Activated T-helper 1 cell treated with Interleukin-2 at 50 U/mL for 16 hours (primary cell): Measurements from ENCODE around the gene POMP.
"Not testable (repeated sequence)": the region's sequence is repeated elsewhere in the genome, so short reads cannot be mapped to it uniquely, and the experiment has no call there.

Source experiments
- DNase-seq: peaks from one replicate; pipeline ENCODE4 v3.0.0-alpha.2; 2020; ENCODE audit warnings: low read depth

The POMP gene

DNA sequence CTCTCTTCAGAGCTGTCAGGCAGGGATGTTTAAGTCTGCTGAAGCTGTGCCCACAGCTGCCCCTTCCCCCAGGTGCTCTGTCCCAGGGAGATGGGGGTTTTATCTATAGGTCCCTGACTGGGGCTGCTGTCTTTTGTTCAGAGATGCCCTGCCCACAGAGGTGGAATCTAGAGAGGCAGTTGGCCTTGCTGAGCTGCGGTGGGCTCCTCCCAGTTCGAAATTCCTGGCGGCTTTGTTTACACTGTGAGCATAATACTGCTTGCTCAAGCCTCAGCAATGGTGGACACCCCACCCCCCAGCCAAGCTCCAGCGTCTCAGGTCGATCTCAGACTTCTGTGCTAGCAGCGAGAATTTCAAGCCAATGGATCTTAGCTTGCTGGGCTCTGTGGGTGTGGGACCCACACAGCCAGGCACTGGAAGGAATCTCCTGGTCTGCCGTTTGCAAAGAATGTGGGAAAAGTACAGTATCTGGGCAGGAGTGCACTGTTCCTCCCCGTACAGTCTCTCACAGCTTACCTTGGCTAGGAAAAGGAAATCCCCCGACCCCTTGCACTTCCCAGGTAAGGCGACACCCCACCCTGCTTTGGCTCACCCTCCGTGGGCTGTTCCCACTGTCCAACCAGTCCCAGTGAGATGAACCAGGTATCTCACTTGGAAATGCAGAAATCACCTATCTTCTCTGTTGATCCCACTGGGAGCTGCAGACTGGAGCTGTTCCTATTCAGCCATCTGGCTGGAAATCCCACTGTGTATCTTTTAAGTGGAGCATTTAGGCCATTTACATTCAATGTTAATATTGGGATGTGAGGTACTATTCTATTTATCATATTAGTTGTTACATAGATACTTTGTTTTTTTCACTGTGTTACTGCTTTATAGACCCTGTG is 34.9 kb downstream of the POMP start:
- DNase-seq = not testable (repeated sequence)

DNA sequence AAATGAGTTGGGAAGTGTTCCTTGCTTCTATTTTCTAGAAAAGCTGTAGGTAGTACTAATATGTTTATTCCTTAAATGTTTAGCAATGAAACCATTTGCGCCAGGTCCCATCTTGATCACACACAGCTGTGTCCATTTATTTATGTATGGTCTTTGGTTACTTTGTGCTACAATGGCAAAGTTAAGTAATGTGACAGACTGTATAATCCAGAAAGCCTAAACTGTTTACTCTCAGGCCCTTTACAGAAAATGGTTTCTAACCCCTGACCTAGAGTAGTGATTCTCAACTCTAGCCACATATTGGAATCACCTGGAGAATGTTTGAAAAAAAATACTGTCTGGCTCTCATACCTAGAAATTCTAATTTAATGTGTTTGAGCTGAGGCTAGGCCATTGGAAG is 38.5 kb downstream of the POMP start:
- DNase-seq = no peak

DNA sequence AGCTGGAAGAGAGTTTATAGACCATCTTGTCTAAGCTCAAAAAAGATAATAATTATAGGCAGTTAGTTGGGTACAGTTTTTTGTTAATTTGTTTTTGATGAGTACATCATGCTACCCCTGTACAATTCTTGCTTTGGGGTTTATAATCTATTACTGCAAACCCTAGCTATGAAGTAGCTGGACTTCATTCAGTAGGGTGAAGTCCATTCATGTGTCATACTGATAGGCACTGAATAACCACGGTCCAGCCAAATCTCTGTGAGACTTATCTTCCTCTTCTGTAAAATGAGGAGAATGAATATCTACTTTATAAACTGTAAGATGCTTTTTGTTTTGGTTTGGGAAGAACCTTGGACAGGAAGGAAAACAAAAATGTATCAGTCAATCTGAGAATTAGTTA is 40.3 kb downstream of the POMP start:
- no peak for DNase-seq

DNA sequence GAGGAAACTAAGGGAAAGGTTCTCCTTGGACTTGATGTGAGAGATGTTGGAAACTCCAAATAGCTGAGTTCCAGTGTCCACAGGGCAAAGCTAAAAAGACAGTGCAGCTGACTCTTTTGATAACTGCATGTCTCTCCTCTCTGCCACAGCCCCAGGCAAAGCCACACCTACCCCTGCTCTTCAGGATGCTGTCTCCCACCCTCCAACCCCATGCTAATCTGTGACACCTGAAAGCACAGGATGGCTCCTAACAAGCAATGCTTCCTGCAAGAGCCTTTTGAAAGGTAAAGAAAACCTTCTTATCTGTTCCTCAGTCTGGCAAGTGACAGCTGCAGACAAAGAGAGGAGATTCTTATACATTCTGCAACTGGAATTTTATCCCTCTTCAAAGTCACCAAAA is 45.4 kb downstream of the POMP start:
- DNase-seq = no peak

DNA sequence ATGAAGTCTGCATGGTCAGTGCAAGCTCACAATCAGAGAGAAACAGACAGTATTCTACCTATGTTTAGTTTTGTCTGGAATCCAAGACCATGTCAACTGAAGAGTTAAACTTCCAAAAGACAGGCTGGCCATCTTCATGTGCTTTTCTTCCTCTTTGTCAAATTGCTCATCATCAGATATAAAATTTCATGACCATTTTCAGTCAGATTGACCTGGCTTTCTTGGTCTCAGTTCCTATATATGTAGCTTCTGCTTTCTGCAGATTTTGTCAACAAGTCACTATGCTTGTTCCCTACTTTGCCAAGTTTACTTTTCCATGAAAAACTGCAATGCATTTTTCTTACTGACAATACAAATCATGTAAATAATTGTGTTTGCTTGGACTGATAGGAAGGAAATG is 46.0 kb downstream of the POMP start:
- DNase-seq = no peak

DNA sequence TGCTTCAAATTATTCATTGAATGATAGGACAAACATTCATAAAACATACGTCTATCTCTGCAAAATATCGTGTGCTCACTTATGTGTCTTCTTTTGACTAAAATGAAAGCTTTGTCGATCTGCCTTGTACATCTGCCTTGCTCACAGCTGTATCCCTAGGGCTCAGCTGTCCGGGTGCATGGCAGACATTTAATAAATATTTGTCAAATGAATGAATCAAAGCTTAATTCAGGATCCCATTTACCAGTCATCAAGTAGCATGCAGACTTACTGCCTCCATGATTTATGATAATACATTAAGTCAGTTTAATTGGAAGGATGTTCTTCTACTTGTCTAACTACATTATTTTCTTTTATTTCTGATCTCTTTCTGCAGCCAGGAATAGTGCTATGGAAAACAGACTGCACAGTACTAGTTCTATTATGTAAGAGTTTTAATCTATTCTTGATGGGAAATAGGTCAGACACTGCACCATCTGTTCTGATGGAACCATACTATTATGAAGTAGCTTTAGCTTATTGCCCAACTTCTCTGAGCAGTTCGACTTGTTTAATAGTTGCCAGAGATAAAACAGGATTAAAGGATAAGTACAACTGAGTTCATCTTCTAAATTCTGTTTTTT is 46.6 kb downstream of the POMP start:
- no peak for DNase-seq

DNA sequence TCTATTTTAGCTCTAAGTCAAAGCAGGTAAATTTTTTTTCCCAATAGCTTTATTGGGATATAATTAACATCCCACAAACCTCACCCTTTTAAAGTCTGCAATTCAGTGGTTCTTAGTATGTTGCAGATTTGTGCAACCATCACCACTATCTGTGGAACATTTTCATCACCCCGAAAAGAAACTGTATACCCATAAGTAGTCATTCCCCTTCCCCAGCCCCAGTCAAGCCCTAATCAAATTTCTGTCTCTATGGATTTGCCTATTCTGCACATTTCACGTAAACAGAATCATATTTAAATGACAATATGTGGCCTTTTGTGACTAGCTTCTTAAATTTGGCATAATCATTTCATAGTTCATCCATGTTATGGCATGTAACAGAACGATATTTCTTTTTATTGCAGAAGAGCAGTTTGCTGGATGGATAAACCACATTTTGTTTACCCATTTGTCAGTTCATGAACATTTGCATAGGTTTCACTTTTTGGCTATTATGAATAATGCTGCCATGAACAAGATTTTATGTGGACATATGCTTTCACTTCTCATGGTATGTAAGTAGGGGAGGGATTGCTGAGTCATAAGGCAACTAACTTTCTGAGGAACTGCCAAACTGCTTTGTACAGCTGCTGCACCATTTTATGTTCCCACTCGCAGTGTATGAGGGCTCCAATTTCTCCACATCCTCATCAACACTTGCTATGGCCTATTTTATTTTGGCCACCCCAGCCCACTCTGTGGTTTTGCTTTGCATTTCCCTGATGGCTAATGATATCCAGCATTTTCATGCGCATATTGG is 48.9 kb downstream of the POMP start:
- no peak for DNase-seq

DNA sequence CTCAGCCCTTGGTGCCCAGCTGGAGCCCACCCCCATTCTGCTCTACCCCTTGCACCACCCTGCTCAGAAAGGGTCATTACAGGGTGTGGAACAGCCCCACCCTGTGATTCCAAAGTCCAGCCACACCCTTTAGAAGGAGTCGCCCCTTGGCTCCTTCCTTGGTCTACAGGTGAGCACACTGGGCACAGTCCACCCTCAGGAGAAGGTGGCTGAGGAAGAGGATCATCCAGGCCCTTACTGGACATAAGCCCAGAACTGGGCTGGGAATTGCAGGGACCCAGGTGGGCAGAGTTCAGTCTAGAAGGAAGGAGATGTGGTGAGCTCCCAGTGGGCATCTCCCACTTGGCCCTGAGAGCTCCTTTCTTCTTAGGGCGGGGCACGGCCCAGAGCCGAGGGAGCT is 51.2 kb downstream of the POMP start:
- DNase-seq = no peak

DNA sequence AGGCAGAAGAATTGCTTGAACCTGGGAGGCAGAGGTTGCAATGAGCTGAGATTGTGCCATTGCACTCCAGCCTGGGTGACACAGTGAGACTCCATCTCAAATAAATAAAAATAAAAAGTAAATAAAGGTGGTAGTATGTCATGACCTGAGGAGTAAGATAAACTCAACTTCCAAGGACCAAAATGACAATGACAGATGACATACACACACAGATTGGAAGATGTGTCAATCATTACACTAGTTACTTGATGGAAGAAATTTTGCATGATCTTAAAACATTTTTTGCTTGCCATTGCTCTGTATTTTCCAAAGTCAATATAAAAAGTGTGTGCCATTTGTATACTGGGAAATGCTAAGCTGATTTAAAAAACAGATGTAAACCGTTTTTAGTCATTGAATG is 55.7 kb downstream of the POMP start:
- no peak for DNase-seq

DNA sequence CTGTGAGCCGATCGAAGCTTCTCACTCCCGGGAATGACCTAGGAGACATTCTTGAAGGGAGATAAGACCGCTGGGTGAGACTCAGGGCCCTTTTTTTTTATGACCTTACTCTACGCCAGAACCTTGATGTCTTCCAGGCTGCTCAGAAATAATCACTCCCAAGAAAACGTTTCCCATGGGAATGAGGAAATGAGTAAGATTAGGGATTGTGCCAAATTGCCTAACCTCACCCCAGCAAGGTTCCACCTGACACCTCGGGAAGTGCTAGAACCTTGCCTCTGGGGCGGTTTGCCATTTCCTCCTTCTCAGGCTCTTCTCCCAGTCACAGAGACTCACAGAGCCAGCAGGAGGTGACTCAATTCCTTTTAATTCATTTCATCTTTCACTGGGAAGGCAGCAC is 57.6 kb downstream of the POMP start:
- DNase-seq = no peak

DNA sequence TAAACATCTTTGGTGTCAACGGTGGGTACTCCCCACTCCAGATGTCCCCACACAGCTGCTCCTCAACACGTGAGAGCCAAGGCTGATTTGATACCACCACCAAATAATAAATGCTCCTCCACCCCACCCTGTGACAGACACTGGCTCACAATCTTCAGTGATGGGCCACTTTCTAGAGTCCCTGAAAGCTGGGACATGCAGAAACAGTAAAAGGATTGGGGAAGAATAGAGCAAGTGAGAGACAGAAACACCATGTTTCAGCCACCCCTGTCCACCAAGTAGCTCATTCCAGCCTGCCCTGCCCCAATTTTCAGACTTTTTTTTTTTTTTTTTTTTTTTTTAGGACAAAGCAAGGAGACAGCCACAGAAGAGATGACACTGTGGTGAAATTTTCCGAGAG is 58.2 kb downstream of the POMP start:
- DNase-seq = no peak

DNA sequence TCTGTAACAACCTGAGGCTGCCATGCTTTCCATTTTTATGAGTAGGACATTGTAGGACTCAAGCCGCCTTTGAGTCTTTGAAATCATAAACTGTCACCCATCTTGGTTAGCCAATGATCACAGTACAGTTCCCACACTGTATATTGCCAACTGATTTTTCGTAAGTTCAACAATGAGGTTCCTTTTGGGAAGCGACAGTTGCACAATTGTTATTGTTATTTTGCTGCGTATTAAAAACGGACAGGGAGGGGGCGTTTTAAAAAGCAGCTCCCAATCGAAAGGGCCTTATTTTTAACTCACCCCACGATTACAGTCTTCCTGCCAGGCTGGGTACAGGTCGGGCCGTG is 59.2 kb downstream of the POMP start:
- no peak for DNase-seq

DNA sequence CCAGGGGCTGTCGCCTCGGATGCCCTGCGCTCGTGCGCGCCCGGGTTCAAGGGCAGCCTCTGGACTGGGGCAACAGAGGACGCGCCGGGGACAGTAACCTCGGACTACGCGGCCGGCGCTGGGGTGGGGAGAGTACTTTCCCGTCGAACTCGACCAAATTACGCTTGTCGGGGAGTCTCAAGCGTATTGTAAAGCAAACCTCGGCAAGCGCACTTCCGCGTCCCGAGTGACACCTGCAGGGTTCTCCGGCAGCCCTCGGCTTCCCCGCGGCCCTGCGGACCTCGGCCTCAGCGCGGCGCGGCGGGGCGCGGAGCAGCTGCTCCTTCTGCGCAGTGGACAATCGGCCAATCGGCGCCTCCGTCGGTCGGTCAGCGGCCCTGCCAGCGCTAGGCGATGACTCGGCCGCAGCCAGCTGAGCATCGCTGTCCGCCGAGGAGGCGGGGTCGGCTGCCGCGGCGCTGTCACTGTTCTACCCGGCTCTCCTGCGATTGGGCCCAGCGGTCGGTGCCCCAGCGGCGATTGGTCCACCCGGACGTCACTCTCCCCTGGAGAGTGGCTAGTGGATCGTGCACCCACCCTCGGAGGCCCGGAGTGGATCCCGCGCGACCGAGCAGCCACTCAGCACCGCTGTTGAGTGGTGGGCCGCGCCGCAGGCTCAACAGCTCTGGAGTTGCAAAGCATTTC is 59.8 kb downstream of the POMP start, which contains the start of gene SLC46A3:
SLC46A3 (minus strand) TSS at position 428 of the 684 bp plus-strand sequence. CDS start 972 bp downstream, outside the sequence.
- DNase-seq = peak; percentile 96

DNA sequence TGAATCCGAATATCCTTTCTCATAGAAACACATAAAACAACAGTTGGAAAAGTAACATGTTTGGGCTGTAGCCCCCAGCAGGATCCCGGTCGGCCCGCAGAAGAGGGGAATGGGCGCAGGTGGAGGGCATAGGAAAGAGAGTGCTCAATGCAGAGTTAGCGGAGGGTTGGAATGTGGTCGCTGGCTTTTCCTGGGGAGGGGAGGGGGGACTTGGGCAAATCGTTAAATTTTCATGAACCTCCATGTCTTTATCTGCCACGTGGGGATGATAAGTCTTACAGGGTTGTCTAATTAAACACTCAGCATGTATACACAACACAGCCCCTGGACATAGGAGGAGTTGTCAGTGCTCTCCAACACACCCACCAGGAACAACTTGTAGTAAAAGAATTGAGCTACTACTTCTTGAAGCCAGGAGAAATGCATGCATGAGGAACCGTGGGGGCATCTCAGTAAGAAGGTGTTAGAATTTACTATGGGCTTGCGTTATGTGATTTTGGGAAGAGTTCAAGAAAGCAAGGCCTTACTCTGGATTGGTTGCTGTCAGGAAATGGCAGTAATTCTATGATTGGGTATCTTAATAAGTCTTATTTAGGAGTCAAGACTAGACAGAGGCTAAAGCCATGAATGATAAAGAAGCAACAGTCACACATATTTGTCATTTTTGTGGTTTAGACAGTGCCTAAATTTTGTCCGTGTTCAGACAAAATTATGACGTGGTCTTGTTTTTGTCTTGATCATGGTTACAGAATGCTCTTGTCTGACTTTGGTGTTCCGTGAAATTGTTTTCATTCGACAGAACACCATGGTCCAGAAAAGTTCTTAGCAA is 60.5 kb downstream of the POMP start:
- DNase-seq = no peak

DNA sequence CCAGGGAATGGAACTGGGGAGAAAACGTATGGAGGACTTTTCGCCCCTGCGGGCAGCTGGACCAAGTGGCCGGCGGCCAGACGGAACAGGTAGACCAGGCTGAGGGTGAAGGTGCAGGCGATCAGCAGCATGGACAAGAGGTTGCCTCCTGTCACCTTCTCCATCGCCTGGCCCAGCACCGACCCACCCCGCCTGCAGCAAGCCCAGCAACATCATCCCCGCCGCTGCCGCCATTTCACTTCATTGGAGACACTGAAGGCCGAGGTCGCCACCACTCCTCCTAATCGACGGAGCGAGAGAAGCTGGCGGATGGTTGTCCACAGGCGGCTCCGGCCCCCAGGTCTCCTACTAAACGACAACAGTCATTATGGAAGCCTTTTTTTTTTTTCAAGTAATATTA is 64.9 kb downstream of the POMP start:
- DNase-seq = no peak

DNA sequence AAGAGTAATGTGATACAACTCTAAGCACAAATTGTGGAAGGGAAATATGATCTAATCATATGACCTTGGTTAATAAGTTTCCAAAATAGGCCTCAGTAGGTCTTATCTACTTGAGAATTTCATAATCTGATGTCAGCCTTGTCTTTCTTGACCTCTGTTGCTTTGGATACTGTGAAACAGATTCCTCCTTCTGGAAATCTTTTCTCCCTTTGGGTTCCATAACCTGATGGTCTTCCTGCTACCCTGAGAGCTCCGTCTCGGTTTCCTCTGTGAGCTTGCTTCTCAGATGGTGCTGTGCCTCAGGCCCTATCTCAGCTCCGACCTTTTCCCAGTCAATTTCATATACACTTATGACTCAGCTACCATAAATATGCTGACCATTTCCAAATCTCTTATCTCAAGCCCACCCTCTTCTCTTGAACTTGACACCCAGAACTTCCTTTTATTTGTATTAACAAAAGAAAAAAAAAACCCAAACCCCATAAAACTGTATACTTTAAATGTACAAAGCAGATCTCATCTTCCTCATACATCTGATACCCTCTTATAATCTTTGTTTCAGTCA is 66.2 kb downstream of the POMP start:
- no peak for DNase-seq
